ENCODE data around the gene ATP2A2. TPM values are rescaled to one million over a fixed set of nuclear protein-coding genes. Genes with fewer than 3 reads are reported as not detected.

Gene ATP2A2
- total and polyA plus RNA-seq, 2 donors from 2014 or later, result 37.2 to 221 TPM

GRCh38 chr12:110282300-110282860 is 1.3 kb downstream of the ATP2A2 start:
- intact Hi-C loops (cut with DNase I), result no loop called here
- peak overlapping the region; percentile 51 to 92 (median 82) for H3K9ac ChIP-seq (ENCODE audit: low read length in 3 of 3)
- peaks cover 0 to 5% (median 2%) of the 10 kb centered on the region in 3 donors for H3K36me3 ChIP-seq (ENCODE audit: control insufficient read depth in 2 of 3, insufficient read depth in 3 of 3, low read length in 3 of 3)
- no peaks in the 10 kb centered on the region for H3K9me3 ChIP-seq (ENCODE audit: control insufficient read depth in 2 of 3, insufficient read depth in 1 of 3, low read length in 3 of 3)
- H3K4me1 ChIP-seq (ENCODE audit: control insufficient read depth in 2 of 3, insufficient read depth in 2 of 3, low read depth in 1 of 3, low read length in 3 of 3), result peaks cover 6 to 14% (median 7%) of the 10 kb centered on the region in 3 donors
- no peak for FAIRE-seq
- DNase-seq, result peak in 1 of 5 donors; percentile 55
- peak overlapping the region; percentile 66 to 85 for H3K27ac ChIP-seq (ENCODE audit: low read depth in 2 of 2, low read length in 2 of 2)
- H3K4me3 ChIP-seq (ENCODE audit: low read length in 3 of 3), result peak overlapping the region; percentile 75 to 93 (median 88)
- TF ChIP-seq CTCF (IDR thresholded peaks at IDR 0.05; ENCODE audit: borderline replicate concordance, extremely low read depth, insufficient read depth), result no peak
- no peaks in the 10 kb centered on the region for H3K27me3 ChIP-seq (ENCODE audit: control insufficient read depth, insufficient read depth, low read length)

GRCh38 chr12:110282956-110283817 is 2.1 kb downstream of the ATP2A2 start:
- DNase-seq (no peak), FAIRE-seq (no peak)
- no peaks in the 10 kb centered on the region for H3K27me3 ChIP-seq (ENCODE audit: control insufficient read depth, insufficient read depth, low read length)
- no peaks in the 10 kb centered on the region for H3K9me3 ChIP-seq (ENCODE audit: control insufficient read depth in 2 of 3, insufficient read depth in 1 of 3, low read length in 3 of 3)
- peak overlapping the region; percentile 75 to 93 (median 88) for H3K4me3 ChIP-seq (ENCODE audit: low read length in 3 of 3)
- peak overlapping the region in 1 of 3 donors; percentile 51 for H3K9ac ChIP-seq (ENCODE audit: low read length in 3 of 3)
- peaks cover 6 to 14% (median 7%) of the 10 kb centered on the region in 3 donors for H3K4me1 ChIP-seq (ENCODE audit: control insufficient read depth in 2 of 3, insufficient read depth in 2 of 3, low read depth in 1 of 3, low read length in 3 of 3)
- H3K27ac ChIP-seq (ENCODE audit: low read depth in 2 of 2, low read length in 2 of 2), result no peak overlapping the region
- peaks cover 0 to 5% (median 2%) of the 10 kb centered on the region in 3 donors for H3K36me3 ChIP-seq (ENCODE audit: control insufficient read depth in 2 of 3, insufficient read depth in 3 of 3, low read length in 3 of 3)
- TF ChIP-seq CTCF (IDR thresholded peaks at IDR 0.05; ENCODE audit: borderline replicate concordance, extremely low read depth, insufficient read depth), result no peak
- intact Hi-C loops (cut with DNase I), result no loop called here

GRCh38 chr12:110284597-110284996 is 3.5 kb downstream of the ATP2A2 start:
- no peak for TF ChIP-seq CTCF (IDR thresholded peaks at IDR 0.05; ENCODE audit: borderline replicate concordance, extremely low read depth, insufficient read depth)
- no peak overlapping the region for H3K9ac ChIP-seq (ENCODE audit: low read length in 3 of 3)
- DNase-seq (no peak), FAIRE-seq (no peak)
- H3K4me3 ChIP-seq (ENCODE audit: low read length in 3 of 3), result peak overlapping the region in 2 of 3 donors; percentile 41 to 75
- no peak overlapping the region for H3K27ac ChIP-seq (ENCODE audit: low read depth in 2 of 2, low read length in 2 of 2)
- no peaks in the 10 kb centered on the region for H3K9me3 ChIP-seq (ENCODE audit: control insufficient read depth in 2 of 3, insufficient read depth in 1 of 3, low read length in 3 of 3)
- intact Hi-C loops (cut with DNase I), result no loop called here
- H3K4me1 ChIP-seq (ENCODE audit: control insufficient read depth in 2 of 3, insufficient read depth in 2 of 3, low read depth in 1 of 3, low read length in 3 of 3), result peaks cover 6 to 20% (median 15%) of the 10 kb centered on the region in 3 donors
- peaks cover 0 to 5% (median 5%) of the 10 kb centered on the region in 3 donors for H3K36me3 ChIP-seq (ENCODE audit: control insufficient read depth in 2 of 3, insufficient read depth in 3 of 3, low read length in 3 of 3)
- no peaks in the 10 kb centered on the region for H3K27me3 ChIP-seq (ENCODE audit: control insufficient read depth, insufficient read depth, low read length)
